ENCODE results near the gene LRMDA. TPM values are rescaled to one million over a fixed set of nuclear protein-coding genes. Genes with fewer than 3 reads are reported as not detected.
A peak's percentile ranks its signal among the peaks of the same experiment; 100 is the strongest.

LRMDA gene
- total and polyA plus RNA-seq, 2 of the 13 experiments (the other 11 are each of a cell fraction or from before 2014, with no cell fraction given): 13.4 to 22.0 TPM

DNA sequence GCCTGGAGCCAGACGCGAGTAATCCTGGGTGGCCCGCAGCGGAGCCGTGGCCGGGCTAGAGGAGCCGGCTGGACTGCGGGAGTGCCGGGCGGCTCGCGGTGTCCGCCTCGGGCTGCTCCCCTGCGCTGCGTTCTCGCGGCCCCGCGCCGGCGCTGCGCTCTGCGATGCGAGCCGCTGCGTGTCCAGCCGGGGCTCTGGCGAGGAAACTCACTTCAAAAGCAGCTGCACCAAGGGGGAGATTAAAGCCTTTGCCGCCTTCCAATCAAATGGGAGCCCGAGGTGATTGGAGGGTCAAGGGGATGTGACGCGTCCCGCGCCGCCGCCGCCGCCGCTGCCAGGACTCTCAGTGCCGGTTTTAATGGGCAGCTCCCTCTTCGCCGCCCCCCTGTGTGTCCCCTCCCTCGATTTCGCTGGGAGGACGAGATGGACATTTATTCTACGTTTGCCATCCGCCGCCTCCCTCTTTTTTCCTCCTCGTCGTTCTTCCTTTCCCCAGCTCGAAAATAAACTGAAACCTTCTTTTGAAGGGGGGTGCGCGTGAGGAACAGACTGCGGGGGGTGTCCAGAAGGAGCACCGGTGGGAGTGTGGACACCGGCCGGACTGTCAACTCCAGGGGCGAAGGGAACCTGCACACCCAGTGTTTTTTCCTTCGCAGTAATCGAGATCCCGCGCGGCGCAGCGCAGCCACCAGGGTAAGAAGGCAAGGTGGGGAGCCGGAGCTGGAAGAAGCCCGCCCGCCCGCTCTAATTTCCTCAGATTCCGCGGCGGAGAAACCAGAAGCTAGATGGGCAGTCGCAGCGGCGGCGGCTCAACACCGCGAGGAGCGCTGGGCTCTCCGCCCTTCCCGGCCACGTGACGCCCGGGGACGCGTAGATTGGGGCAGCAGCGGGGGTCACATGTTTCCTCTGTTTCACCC lies 29.6 kb upstream of the LRMDA start, which contains the start of gene ZNF503 (continued):
- TF ChIP-seq ZNF770 (CRISPR knock-in tag; IDR thresholded peaks at IDR 0.05) (peak; percentile 40; the same call in 1 of the 2 replicates), E2F5 (CRISPR knock-in tag; conservative IDR thresholded peaks at IDR 0.05) (peak; percentile 74; the same call in 1 of the 2 replicates), ZNF777 (CRISPR knock-in tag; IDR thresholded peaks at IDR 0.05) (peak; percentile 36; the same call in 1 of the 2 replicates), REXO4 (CRISPR knock-in tag; IDR thresholded peaks at IDR 0.05; ENCODE audit: borderline replicate concordance) (no peak), MEIS1 (CRISPR knock-in tag; IDR thresholded peaks at IDR 0.05; ENCODE audit: borderline replicate concordance) (peak; percentile 81), ATF7-NPFF (CRISPR knock-in tag; IDR thresholded peaks at IDR 0.05; ENCODE audit: low read depth) (peak; percentile 73; the same call in 1 of the 2 replicates), SP2 (CRISPR knock-in tag; IDR thresholded peaks at IDR 0.05) (0 out of 2 replicates have a peak, but pooled peaks have one; percentile 52), SNAI1 (CRISPR knock-in tag; IDR thresholded peaks at IDR 0.05; ENCODE audit: borderline replicate concordance) (peak; percentile 35; the same call in 1 of the 2 replicates), AHR (CRISPR knock-in tag; IDR thresholded peaks at IDR 0.05) (peak; percentile 58), ZNF552 (CRISPR knock-in tag; IDR thresholded peaks at IDR 0.05; ENCODE audit: borderline replicate concordance) (no peak), HHEX (CRISPR knock-in tag; IDR thresholded peaks at IDR 0.05) (peak; percentile 55; the same call in 1 of the 2 replicates), SMARCC2 (IDR thresholded peaks at IDR 0.05) (no peak), HNF4A (CRISPR knock-in tag; IDR thresholded peaks at IDR 0.05) (peak; percentile 36), ZNF709 (CRISPR knock-in tag; IDR thresholded peaks at IDR 0.05) (peak; percentile 67; the same call in 1 of the 2 replicates), SP5 (CRISPR knock-in tag; IDR thresholded peaks at IDR 0.05; ENCODE audit: borderline replicate concordance, low read depth) (peak; percentile 57; the same call in 1 of the 2 replicates), FOXP4 (CRISPR knock-in tag; IDR thresholded peaks at IDR 0.05) (peak; percentile 31; the same call in 1 of the 2 replicates), MTA1 (CRISPR knock-in tag; IDR thresholded peaks at IDR 0.05; ENCODE audit: borderline replicate concordance) (no peak), SP4 (CRISPR knock-in tag; IDR thresholded peaks at IDR 0.05) (peak; percentile 70), NCOA2 (CRISPR knock-in tag; IDR thresholded peaks at IDR 0.05) (peak; percentile 71; the same call in 1 of the 2 replicates), ZMYM4 (CRISPR knock-in tag; IDR thresholded peaks at IDR 0.05) (peak; percentile 63)
- TF ChIP-seq, protein P1, sequence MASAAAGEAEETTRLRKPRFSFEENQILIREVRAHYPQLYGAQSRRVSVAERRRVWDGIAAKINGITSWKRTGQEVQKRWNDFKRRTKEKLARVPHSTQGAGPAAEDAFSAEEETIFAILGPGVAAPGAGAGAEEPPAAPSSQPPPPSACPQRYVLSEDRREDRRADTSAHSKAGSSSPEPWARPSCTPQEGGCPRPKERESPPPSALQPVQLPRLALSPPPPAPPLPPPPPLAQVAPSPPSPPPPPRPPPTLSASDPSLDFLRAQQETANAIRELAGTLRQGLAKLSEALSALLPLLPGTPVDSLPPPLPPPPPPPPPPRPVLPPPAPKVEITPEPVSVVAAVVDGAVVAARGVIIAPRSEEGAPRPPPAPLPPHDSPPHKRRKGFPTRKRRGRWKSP (CRISPR knock-in tag; IDR thresholded peaks at IDR 0.05): peak; percentile 83; the same call in 1 of the 2 replicates
- TF ChIP-seq, protein P2, sequence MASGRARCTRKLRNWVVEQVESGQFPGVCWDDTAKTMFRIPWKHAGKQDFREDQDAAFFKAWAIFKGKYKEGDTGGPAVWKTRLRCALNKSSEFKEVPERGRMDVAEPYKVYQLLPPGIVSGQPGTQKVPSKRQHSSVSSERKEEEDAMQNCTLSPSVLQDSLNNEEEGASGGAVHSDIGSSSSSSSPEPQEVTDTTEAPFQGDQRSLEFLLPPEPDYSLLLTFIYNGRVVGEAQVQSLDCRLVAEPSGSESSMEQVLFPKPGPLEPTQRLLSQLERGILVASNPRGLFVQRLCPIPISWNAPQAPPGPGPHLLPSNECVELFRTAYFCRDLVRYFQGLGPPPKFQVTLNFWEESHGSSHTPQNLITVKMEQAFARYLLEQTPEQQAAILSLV (CRISPR knock-in tag; IDR thresholded peaks at IDR 0.05; ENCODE audit: borderline replicate concordance): 0 out of 2 replicates have a peak, but pooled peaks have one; percentile 21

Data from HepG2 (cell line).